ENCODE measurements around the gene ALKBH4.

Gene ALKBH4

GRCh38 chr7:102468478-102469350, 4.1 kb upstream of the ALKBH4 start:
- Histone ChIP-seq H3K9me2 (replicated peaks; ENCODE audit: insufficient read depth, low read length) (no peaks in the 10 kb centered on the region), H3K4me2 (ENCODE audit: low read depth, low read length) (no peak overlapping the region), H4K20me1 (ENCODE audit: insufficient read depth, low read length) (no peaks in the 10 kb centered on the region), H3K36me3 (replicated peaks; ENCODE audit: insufficient read depth, low read length) (no peaks in the 10 kb centered on the region; the same call in 1 of the 2 replicates), H3K9me3 (replicated peaks; ENCODE audit: insufficient read depth, low read length) (no peaks in the 10 kb centered on the region), H3K4me1 (ENCODE audit: low read length) (peaks cover 6% of the 10 kb centered on the region; the same call in 1 of the 2 replicates), H3K4me3 (ENCODE audit: low read length) (no peak overlapping the region), H3K27ac (ENCODE audit: low read length) (no peak overlapping the region), H3K79me2 (ENCODE audit: low read length) (peaks cover 75% of the 10 kb centered on the region), H3K9ac (ENCODE audit: low read length) (no peak overlapping the region), H2AFZ (ENCODE audit: low read length) (no peak overlapping the region), H3F3A (ENCODE audit: insufficient read depth, low read length) (peaks cover 11% of the 10 kb centered on the region), H3K27me3 (replicated peaks; ENCODE audit: insufficient read depth, low read length) (no peaks in the 10 kb centered on the region)
- no peak for TF ChIP-seq EZH2 (optimal IDR thresholded peaks at IDR 0.05; ENCODE audit: low read depth, low read length)
- TF ChIP-seq CTCF (IDR thresholded peaks at IDR 0.05; ENCODE audit: low read length): no peak
- no peak for TF ChIP-seq EZH2phosphoT487 (IDR thresholded peaks at IDR 0.05; ENCODE audit: low read length)
- peak; percentile 2 for DNase-seq

- H3K9me3 ChIP-seq (replicated peaks; ENCODE audit: insufficient read depth, low read length): no peaks in the 10 kb centered on the region
- H3K27me3 ChIP-seq (replicated peaks; ENCODE audit: insufficient read depth, low read length): no peaks in the 10 kb centered on the region
- TF ChIP-seq EZH2 (optimal IDR thresholded peaks at IDR 0.05; ENCODE audit: low read depth, low read length) (no peak), EZH2phosphoT487 (IDR thresholded peaks at IDR 0.05; ENCODE audit: low read length) (no peak), CTCF (IDR thresholded peaks at IDR 0.05; ENCODE audit: low read length) (no peak)
- no peak overlapping the region for H2AFZ ChIP-seq (ENCODE audit: low read length)
- peaks cover 10% of the 10 kb centered on the region; the same call in 1 of the 2 replicates for H3K4me1 ChIP-seq (ENCODE audit: low read length)
- peaks cover 11% of the 10 kb centered on the region for H3F3A ChIP-seq (ENCODE audit: insufficient read depth, low read length)
- H3K36me3 ChIP-seq (replicated peaks; ENCODE audit: insufficient read depth, low read length): no peaks in the 10 kb centered on the region; the same call in 1 of the 2 replicates
- no peaks in the 10 kb centered on the region for H4K20me1 ChIP-seq (ENCODE audit: insufficient read depth, low read length)
- H3K27ac ChIP-seq (ENCODE audit: low read length): no peak overlapping the region
- no peak overlapping the region for H3K4me3 ChIP-seq (ENCODE audit: low read length)
- no peak overlapping the region for H3K4me2 ChIP-seq (ENCODE audit: low read depth, low read length)
- no peak overlapping the region for H3K9ac ChIP-seq (ENCODE audit: low read length)
- DNase-seq: no peak
- H3K9me2 ChIP-seq (replicated peaks; ENCODE audit: insufficient read depth, low read length): no peaks in the 10 kb centered on the region
- peaks cover 73% of the 10 kb centered on the region for H3K79me2 ChIP-seq (ENCODE audit: low read length)
Observed at GRCh38 chr7:102467581-102468477, 3.2 kb upstream of the ALKBH4 start.

GRCh38 chr7:102466097-102466496, 1.4 kb upstream of the ALKBH4 start:
- H3K27ac ChIP-seq (ENCODE audit: low read length): peak overlapping the region; percentile 78; the same call in 1 of the 2 replicates
- DNase-seq: no peak

More at GRCh38 chr7:102466097-102466496, 1.4 kb upstream of the ALKBH4 start:
- peaks cover 10% of the 10 kb centered on the region; the same call in 1 of the 2 replicates for H3K4me1 ChIP-seq (ENCODE audit: low read length)
- H3K79me2 ChIP-seq (ENCODE audit: low read length): peaks cover 72% of the 10 kb centered on the region
- TF ChIP-seq CTCF (IDR thresholded peaks at IDR 0.05; ENCODE audit: low read length): no peak
- TF ChIP-seq EZH2phosphoT487 (IDR thresholded peaks at IDR 0.05; ENCODE audit: low read length): no peak
- no peak for TF ChIP-seq EZH2 (optimal IDR thresholded peaks at IDR 0.05; ENCODE audit: low read depth, low read length)
- peak overlapping the region; percentile 98 for H3K4me2 ChIP-seq (ENCODE audit: low read depth, low read length)
- no peaks in the 10 kb centered on the region for H3K27me3 ChIP-seq (replicated peaks; ENCODE audit: insufficient read depth, low read length)
- no peaks in the 10 kb centered on the region for H3K36me3 ChIP-seq (replicated peaks; ENCODE audit: insufficient read depth, low read length)
- peak overlapping the region; percentile 88; the same call in 1 of the 2 replicates for H3K9ac ChIP-seq (ENCODE audit: low read length)
- H3F3A ChIP-seq (ENCODE audit: insufficient read depth, low read length): peaks cover 11% of the 10 kb centered on the region
- H4K20me1 ChIP-seq (ENCODE audit: insufficient read depth, low read length): no peaks in the 10 kb centered on the region
- H2AFZ ChIP-seq (ENCODE audit: low read length): no peak overlapping the region
- no peaks in the 10 kb centered on the region for H3K9me2 ChIP-seq (replicated peaks; ENCODE audit: insufficient read depth, low read length)
- H3K9me3 ChIP-seq (replicated peaks; ENCODE audit: insufficient read depth, low read length): no peaks in the 10 kb centered on the region
- peak overlapping the region; percentile 100 for H3K4me3 ChIP-seq (ENCODE audit: low read length)

Data from MM.1S (cell line).